Ectodermal cell (in vitro differentiated cells): Measurements from ENCODE around the gene ITIH6. TPM values are rescaled to one million over a fixed set of nuclear protein-coding genes. Genes with fewer than 3 reads are reported as not detected.
"Not testable (repeated sequence)": the region's sequence is repeated elsewhere in the genome, so short reads cannot be mapped to it uniquely, and the experiment has no call there.

Source experiments
- H3K27ac ChIP-seq: 2 replicates; pipeline ENCODE4 v1.7.0; 2013; ENCODE audit warnings: mild to moderate bottlenecking, low read depth, low read length; ENCODE audit not compliant: insufficient read depth, poor library complexity, severe bottlenecking
- H3K27me3 ChIP-seq: 2 replicates; pipeline ENCODE4 v1.7.0; 2013; ENCODE audit warnings: mild to moderate bottlenecking, low read length; ENCODE audit not compliant: insufficient read depth, control insufficient read depth, poor library complexity, severe bottlenecking
- H3K36me3 ChIP-seq: one replicate; pipeline ENCODE4 v1.7.0; 2013; ENCODE audit warnings: low read length; ENCODE audit not compliant: control insufficient read depth, insufficient read depth
- H3K4me1 ChIP-seq: one replicate; pipeline ENCODE4 v1.7.0; 2013; ENCODE audit warnings: low read length; ENCODE audit not compliant: control insufficient read depth, insufficient read depth
- H3K4me3 ChIP-seq: 2 replicates; pipeline ENCODE4 v1.7.0; 2013; ENCODE audit warnings: low read depth, low read length, control low read depth; ENCODE audit not compliant: insufficient read depth
- H3K9me3 ChIP-seq: 2 replicates; pipeline ENCODE4 v1.7.0; 2013; ENCODE audit warnings: mild to moderate bottlenecking, low read length, moderate library complexity; ENCODE audit not compliant: control insufficient read depth
- WGBS, 2 experiments: methylation state at CpG; one replicate each; pipeline ENCODE4 v1.1.7; 2013; ENCODE audit warnings: missing lambda C conversion rate in 2 of 2; 5-methylcytosine and 5-hydroxymethylcytosine counted together
- polyA plus RNA-seq, 4 experiments: library from polyadenylated mRNA; stranded (reverse); fragments of 50-300 nt; gene quantifications; one replicate each; pipeline ENCODE4 v1.2.3, GENCODE V29; 2013

Gene ITIH6, protein sequence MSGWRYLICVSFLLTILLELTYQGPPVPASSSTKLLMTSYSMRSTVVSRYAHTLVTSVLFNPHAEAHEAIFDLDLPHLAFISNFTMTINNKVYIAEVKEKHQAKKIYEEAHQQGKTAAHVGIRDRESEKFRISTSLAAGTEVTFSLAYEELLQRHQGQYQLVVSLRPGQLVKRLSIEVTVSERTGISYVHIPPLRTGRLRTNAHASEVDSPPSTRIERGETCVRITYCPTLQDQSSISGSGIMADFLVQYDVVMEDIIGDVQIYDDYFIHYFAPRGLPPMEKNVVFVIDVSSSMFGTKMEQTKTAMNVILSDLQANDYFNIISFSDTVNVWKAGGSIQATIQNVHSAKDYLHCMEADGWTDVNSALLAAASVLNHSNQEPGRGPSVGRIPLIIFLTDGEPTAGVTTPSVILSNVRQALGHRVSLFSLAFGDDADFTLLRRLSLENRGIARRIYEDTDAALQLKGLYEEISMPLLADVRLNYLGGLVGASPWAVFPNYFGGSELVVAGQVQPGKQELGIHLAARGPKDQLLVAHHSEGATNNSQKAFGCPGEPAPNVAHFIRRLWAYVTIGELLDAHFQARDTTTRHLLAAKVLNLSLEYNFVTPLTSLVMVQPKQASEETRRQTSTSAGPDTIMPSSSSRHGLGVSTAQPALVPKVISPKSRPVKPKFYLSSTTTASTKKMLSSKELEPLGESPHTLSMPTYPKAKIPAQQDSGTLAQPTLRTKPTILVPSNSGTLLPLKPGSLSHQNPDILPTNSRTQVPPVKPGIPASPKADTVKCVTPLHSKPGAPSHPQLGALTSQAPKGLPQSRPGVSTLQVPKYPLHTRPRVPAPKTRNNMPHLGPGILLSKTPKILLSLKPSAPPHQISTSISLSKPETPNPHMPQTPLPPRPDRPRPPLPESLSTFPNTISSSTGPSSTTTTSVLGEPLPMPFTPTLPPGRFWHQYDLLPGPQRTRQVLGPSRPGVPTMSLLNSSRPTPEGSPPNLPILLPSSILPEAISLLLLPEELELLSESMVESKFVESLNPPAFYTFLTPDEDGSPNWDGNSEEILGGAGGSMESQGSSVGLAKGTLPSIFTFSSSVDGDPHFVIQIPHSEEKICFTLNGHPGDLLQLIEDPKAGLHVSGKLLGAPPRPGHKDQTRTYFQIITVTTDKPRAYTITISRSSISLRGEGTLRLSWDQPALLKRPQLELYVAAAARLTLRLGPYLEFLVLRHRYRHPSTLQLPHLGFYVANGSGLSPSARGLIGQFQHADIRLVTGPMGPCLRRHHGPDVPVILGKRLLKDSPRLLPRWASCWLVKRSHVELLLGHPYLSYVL
- polyA plus RNA-seq (2013, experiment 1 of 4) = not detected
- polyA plus RNA-seq (2013, experiment 2 of 4) = not detected
- not detected for polyA plus RNA-seq (2013, experiment 3 of 4)
- not detected for polyA plus RNA-seq (2013, experiment 4 of 4)

DNA sequence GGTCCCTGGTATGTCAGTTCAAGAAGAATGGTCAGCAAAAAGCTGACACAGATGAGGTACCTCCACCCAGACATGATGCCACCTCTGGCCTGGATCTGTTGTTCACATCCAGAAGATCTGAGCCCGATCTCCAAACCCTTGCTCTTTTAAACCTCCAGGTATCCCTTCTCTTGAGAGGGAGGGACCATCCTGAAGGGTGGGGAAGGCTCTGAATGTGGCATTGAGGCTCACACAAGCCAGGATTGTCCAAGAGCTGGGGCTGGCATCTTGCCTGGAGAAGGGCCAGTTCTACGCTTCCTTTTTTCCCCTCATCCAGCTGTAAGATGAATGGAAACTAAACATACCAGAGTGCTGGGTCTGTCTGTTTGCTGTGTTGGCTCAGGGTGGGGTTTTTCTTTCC, at the start of gene ITIH6:
Gene ITIH6, minus strand, starts transcription at position 119 of the 400 bp plus-strand sequence. Its CDS starts 45 bp downstream, at position 74.
- Histone ChIP-seq H3K9me3 (no peaks in the 10 kb centered on the region), H3K4me3 (no peak within 1 kb of the TSS), H3K4me1 (no peaks in the 10 kb centered on the region), H3K27me3 (no peaks in the 10 kb centered on the region), H3K27ac (no peak within 1 kb of the TSS), H3K36me3 (no peaks in the 10 kb centered on the region)
- 88 to 96% methylated on average over 1 to 2 of the region's 2 CpGs for WGBS, 2 experiments

DNA sequence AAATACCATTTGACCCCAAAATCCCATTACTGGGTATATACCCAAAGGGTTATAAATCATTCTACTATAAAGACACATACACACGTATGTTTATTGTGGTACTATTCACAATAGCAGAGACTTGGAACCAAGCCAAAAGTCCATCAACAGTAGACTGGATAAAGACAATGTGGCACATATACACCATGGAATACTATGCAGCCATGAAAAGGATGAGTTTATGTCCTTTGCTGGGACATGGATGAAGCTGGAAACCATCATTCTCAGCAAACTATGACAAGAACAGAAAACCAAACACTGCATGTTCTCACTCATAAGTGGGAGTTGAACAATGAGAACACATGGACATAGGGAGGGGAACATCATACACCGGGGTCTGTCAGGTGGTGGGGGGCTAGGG, 49.6 kb upstream of the ITIH6 start:
- H3K36me3 ChIP-seq, H3K9me3 ChIP-seq, H3K27ac ChIP-seq, H3K27me3 ChIP-seq, H3K4me3 ChIP-seq, H3K4me1 ChIP-seq: not testable (repeated sequence)
- 90 to 100% methylated on average over 2 of the region's 2 CpGs for WGBS, 2 experiments

DNA sequence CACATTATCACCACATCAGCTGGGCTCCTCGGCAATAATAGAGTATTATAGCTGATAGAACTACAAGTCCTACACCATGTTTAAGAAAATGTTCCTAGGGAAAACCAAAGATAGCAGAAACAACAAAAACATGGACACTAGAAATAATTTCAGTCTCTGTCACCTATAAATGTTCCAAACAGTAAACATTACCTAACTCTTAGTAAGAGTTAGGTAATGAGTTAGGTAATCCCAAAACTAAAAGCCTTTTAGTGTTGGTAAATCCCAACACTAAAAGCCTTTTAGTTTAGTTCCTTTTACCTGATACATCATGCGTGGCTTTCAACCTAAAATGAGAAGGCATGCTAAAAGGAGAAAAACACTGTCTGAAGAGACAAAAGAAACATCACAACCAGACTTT, 45.0 kb upstream of the ITIH6 start:
- 90 to 100% methylated on average over 1 to 2 of the region's 2 CpGs for WGBS, 2 experiments
- H3K36me3 ChIP-seq = no peaks in the 10 kb centered on the region

GRCh38 chrX:54842607-54843006, 44.6 kb upstream of the ITIH6 start:
- H3K9me3 ChIP-seq = no peaks in the 10 kb centered on the region
- H3K27ac ChIP-seq = no peak overlapping the region
- H3K36me3 ChIP-seq = no peaks in the 10 kb centered on the region
- peaks cover 7% of the 10 kb centered on the region for H3K4me1 ChIP-seq
- H3K4me3 ChIP-seq = no peak overlapping the region
- H3K27me3 ChIP-seq = no peaks in the 10 kb centered on the region
- WGBS, 2 experiments = 90 to 100% methylated on average over 1 of the region's 1 CpG

More for the DNA sequence above, 45.0 kb upstream of the ITIH6 start:
- Histone ChIP-seq H3K27ac (no peak overlapping the region), H3K4me1 (peaks cover 7% of the 10 kb centered on the region), H3K9me3 (no peaks in the 10 kb centered on the region), H3K4me3 (no peak overlapping the region), H3K27me3 (no peaks in the 10 kb centered on the region)

- not testable (repeated sequence) for H3K4me1 ChIP-seq, H3K4me3 ChIP-seq, H3K9me3 ChIP-seq, H3K27me3 ChIP-seq, H3K36me3 ChIP-seq
- H3K27ac ChIP-seq = peak overlapping the region; percentile 6
- WGBS, 2 experiments = 31 to 77% methylated on average over 1 of the region's 3 CpGs
Measured at GRCh38 chrX:54841184-54841874, 43.3 kb upstream of the ITIH6 start.

DNA sequence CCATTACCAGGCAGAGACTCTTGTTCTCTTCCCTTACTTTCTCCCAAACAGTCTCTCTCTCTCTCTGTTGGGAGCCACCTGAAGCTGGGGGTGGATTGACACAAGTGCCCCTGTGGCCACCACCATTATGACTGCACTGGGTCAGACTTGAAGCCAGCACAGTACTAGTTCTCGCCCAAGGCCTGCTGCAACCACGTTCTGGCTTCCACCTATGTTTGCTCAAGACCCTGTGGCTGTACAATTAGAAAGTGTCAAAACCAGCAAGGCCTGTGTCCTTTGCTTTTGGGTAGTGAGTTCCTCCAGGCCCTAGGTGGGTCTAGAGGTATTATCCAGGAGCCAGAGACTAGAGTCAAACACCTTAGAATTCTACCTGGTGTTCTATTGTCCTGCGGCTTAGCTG, 40.5 kb upstream of the ITIH6 start:
- H3K36me3 ChIP-seq = no peaks in the 10 kb centered on the region
- no peaks in the 10 kb centered on the region for H3K27me3 ChIP-seq
- H3K27ac ChIP-seq = no peak overlapping the region
- no peak overlapping the region for H3K4me3 ChIP-seq
- no peaks in the 10 kb centered on the region for H3K9me3 ChIP-seq
- 90 to 95% methylated on average over 3 of the region's 3 CpGs for WGBS, 2 experiments
- peaks cover 7% of the 10 kb centered on the region for H3K4me1 ChIP-seq

- Histone ChIP-seq H3K36me3 (no peaks in the 10 kb centered on the region), H3K4me1 (no peaks in the 10 kb centered on the region), H3K9me3 (no peaks in the 10 kb centered on the region), H3K27ac (no peak overlapping the region), H3K4me3 (no peak overlapping the region), H3K27me3 (no peaks in the 10 kb centered on the region)
- 93% methylated on average over 4 of the region's 4 CpGs for WGBS, 2 experiments
Measured at GRCh38 chrX:54826598-54826997, 28.5 kb upstream of the ITIH6 start.

GRCh38 chrX:54825716-54826438, 27.8 kb upstream of the ITIH6 start:
- Histone ChIP-seq H3K4me3 (no peak overlapping the region), H3K27ac (no peak overlapping the region), H3K4me1 (no peaks in the 10 kb centered on the region), H3K9me3 (no peaks in the 10 kb centered on the region), H3K27me3 (no peaks in the 10 kb centered on the region), H3K36me3 (no peaks in the 10 kb centered on the region)
- WGBS, 2 experiments = 77 to 84% methylated on average over 8 of the region's 8 CpGs

- no peak overlapping the region for H3K4me3 ChIP-seq
- no peaks in the 10 kb centered on the region for H3K4me1 ChIP-seq
- whole genome bisulfite sequencing, 2 experiments = 94 to 95% methylated on average over 8 of the region's 8 CpGs
- no peaks in the 10 kb centered on the region for H3K36me3 ChIP-seq
- H3K27me3 ChIP-seq = no peaks in the 10 kb centered on the region
- H3K9me3 ChIP-seq = no peaks in the 10 kb centered on the region
- no peak overlapping the region for H3K27ac ChIP-seq
Measured at GRCh38 chrX:54824722-54825121, 26.7 kb upstream of the ITIH6 start.
